GM19395 (cell line): ENCODE data around the gene PAX5.

Source experiments
- ATAC-seq: cut with Tn5 transposase; IDR thresholded peaks from one replicate; pipeline ENCODE4 v1.9.1; 2021; ENCODE audit warnings: mild to moderate bottlenecking, moderate library complexity; ENCODE audit not compliant: unreplicated experiment

PAX5 gene

DNA sequence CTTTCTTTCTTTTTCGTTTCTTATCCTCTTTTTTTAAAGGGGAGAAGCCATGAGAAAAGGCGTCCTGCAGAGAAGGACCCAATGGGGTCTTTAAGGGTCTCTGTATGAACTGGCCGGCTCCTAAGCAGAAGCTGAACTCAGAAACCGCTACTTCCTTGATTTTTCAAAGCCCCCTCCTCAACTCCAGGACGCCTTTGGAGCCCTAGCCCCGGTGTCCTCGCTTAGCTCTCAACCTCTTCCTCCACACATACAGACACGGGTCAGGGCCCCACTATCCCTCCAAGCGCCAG lies 8.3 kb downstream of the PAX5 start:
- ATAC-seq: no peak

DNA sequence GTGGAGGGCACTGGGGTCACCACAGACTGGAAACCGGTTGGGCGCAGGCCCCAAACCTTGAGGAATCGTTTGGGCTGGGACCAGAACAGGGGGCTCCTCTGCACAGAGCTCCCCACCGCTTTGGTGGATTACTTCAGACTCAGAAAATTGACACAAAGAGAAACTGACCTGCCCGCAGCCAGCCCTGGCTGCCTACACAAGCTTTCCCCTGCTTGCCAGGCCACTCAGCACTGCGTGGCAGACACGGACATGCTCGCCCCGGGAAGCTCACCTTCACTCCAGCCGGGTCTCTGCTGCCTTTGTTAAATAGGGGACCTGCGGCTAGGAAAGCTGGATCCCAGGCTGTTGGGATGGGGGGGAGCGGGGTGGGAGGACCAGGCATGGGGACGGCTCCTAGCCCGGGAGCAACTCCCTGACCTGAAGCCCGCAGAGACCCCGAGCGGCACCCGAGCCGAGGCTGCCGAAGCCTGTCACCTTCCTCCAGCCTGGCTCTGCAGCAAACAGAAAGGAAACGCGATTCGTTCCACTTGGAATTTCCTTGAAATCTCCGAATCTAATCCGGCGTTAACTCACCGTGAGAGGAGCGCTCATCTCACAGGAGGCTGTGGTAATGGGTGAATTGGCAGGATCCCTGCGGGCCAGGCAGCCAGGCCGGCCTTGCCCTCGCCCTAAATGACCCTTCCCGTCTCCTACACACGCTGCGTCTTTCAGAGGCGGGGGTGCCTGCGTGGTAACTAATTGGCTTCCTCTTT lies 8.8 kb downstream of the PAX5 start:
- ATAC-seq: no peak

DNA sequence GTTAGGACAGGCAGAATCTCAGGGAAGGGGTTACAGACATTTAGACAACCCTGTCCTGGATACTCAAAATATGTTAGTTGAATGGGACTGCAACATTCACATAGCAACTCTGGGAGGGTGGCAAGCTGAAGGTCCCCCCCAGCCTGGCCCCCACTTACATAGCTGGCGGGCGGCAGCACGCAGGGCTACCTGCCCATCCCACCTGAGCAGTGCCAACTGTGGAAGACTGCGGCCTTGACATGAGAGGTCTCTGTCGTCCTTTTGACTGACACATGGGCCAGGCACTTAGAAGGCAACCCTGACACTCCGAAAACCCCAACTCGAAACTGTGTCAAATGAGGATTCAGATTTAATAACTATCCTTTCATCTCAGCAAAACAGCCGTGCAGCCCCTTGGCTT lies 16.5 kb downstream of the PAX5 start:
- no peak for ATAC-seq

DNA sequence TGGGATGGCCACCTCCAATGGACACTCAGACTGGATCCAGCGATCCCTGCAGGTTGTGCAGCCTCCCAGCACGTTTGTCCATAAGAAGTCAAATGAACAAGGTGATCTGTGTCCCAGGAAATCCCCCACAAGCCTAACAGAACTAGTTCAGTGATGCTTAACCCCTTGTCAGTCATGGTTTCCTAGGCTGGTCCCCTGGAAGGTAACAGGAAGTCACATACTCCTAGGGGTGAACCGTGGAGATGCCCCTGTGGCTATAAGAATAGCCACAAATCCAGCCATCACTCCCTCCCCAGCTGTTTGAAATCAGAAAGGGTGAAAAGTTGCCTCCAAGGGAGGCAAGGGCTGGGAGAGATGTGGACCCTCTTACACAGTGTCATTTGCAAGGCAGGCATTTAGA lies 22.5 kb downstream of the PAX5 start:
- peak; percentile 47 for ATAC-seq

DNA sequence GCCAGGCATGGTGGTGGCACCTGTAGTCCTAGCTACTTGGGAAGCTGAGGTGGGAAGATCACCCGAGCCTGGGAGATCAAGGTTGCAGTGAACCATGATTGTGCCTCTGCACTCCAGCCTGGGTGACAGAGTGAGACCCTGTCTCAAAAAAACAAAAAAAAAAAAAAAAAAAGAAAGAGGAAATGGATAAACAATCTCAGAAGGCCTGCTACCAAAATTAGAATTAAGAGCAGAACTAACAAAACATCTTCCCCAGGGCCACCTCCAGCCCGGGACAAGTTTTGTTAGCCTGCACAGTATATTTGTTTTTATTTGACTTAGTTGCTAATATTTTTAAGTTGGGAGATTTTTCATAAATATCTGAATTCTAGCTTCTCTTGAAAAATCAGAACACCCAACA lies 23.1 kb downstream of the PAX5 start:
- no peak for ATAC-seq

DNA sequence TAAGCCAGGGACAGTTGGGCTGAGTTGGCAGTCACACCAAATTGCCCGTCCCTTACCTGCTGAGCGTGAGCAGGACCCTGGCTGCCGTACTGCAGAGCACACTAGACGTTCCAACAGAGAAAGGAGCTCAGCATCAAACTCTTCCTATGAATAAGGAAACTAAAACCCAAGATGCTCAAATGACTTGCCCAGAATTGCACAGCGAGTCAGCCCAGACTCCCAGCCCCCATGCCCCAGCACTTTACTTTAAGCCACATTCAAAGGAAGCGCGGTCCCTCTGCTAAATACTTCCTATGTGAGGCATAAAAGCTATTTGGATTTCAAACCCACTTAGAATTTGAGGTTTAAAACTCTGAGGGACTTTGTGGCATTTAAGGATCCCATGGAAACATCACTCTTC lies 23.9 kb downstream of the PAX5 start:
- ATAC-seq: peak; percentile 52

DNA sequence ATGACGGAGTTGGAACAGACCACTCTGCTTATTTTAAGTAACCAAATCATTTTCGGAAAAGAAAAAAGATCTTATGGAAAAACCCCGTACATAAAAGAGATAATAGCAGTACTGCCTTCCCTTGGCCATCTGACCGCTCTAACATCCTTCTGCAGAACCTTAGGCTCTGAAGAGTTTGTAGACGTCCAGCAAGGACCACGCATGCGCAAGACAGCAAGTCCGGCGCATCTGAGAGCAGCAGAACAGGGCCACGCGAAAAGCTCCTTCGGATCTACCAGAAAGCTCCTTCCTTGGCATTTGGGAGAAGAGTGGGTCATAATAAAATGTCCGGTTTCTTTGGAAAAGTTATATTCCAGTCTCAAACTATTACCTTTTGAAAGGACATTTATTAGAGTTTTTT lies 26.8 kb downstream of the PAX5 start:
- no peak for ATAC-seq

DNA sequence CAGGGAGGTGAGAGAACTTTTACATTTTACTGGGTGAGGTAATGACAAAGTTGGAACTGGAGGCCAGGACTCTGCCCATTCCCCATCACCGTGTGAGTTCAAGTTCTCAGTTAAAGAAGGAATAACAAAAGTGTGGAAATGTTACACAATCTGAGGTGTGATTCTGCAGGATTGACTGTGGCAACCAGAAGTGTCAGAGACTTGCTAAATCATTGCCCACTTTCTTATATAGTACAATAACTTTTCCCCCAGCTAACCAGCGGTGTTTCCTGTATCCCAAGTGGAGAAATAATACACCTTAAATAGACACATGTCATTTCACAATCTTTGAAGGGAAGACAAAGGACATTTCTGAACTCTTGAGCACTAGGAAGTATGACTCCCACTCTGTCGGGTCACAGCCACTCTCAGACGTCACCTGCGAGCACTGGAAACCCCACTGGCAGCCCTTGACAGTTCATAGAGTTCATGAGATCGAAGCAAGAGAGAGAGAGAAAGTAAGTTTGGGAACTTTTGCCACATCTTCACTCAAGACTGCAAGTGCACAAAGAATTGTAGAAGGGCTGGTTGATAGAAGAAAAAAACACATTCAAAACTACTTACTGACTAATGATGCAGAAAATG lies 28.4 kb downstream of the PAX5 start:
- no peak for ATAC-seq

DNA sequence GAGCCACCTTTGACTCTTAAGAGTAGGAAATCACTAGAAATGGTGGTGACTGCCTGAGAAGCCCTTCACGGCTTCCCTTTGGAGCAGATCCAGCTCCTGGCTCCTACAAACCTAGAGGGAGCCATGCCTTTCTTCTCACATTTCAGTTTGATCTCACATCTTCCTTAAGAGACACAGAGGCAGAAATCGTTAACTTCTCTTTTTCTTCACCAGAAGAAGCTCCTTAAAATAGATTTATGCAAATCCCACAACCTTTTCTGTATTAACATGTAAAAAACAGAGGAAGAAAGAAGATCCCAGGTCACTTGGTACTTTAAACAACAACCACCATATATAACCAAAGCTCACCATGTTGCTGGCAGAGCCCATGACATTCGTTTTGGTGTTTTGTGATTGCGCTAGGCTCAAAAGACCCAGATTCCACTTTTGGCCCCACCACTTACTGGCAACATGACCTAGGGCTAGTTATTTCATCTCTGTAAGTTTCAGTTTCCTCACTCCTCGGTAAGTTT lies 29.6 kb downstream of the PAX5 start:
- peak; percentile 47 for ATAC-seq

DNA sequence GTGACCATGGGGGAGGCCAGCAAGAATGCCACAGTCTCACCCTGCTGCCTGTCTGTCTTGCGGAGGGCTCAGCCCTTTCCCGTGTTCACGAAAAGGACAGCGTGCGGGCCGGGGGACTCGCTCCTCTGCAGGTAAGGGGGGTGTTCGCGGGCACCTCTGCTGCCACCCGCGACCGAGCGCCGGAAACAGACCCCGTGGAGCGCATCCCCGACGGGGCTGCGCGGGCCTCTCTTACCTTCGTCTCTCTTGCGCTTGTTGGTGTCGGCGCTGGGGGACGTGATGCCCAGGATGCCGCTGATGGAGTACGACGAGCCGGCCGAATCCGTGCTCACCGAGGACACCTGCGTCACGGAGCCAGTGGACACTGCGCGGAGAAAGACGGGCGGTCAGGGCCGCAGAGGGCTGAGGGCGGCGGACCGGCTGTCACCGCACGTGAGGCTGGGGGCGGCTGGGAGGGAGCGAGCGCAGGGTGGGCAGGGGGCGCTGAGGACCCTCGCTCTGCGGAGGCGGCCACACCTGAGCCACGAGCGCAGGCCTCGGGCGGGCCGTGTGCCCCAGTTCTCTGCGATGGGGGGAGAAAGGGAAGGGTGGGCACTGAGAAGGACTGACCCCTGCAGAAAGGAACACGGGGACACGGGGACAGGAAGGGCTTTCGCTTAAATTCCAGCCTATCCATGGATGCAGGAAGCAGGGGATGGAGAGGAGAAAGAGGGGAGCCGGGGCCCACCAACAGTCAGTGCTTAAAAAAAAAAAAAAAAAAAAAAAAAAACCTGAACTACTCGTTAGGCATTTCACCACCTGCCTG lies 31.5 kb downstream of the PAX5 start:
- no peak for ATAC-seq

DNA sequence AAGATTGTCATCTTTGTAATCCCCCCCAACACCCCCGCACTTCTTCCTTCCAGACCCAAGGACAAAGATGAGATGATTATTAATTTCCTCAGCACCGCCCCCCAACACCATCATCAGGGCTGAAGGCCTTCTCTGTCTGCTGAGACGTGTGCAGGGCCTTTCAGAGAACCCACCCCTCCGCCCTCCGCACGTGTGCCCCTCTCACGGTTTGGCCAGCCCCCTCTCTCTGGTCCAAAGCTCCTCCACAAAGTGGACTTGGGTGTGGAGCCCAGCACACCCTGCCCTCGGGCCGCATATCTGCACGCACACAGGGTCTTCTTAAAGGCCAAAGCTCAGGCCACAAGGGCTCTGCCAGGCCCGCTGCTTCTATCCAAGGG lies 32.0 kb downstream of the PAX5 start:
- ATAC-seq: no peak

DNA sequence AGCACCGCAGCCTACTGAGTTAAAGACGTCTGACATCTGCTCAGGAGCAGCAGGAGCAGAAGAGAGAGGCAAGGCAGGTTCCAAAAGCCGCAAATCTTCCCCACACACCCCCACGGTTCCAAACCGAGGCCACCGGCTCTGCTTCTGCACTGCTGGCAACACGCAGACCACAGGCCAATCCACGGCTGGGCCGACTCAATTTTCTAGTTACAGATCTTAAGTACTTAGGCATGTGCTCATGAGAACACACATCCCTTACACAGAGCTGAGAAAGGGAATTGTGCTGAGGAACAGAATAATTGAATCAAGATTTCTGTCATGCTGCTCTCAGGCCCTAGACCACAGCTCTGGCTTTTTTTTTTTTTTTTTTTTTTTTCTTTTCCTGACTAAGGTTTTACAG lies 32.6 kb downstream of the PAX5 start:
- no peak for ATAC-seq

DNA sequence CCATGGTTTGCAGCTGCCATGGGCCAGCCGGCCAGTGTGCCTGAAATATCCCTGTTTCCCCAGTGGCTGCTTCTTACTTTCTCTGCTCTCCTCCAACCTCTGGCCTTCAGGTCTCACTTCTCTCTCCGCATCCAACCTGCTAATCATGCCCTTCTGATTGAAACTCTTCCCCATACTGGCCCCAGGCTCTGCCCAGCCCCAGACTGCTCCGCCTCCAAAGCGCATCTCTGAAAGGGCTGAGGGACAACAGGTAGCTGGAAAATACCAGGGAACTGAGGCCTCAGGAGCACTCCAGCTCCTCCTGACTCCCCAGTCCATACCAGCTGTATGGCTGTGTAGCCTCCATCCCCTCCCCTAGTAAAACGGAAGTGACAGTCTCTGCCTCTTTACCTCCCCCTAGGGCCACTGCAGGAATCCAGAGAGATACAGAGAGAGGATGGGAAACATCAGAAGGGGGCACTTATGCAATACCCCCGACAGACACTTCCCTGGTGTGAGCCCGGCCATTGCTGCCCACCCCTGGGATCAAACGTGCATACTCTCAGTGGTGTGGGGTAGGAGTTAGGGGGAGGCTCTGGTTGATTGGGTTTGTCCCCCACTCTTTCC lies 34.2 kb downstream of the PAX5 start:
- peak; percentile 41 for ATAC-seq

DNA sequence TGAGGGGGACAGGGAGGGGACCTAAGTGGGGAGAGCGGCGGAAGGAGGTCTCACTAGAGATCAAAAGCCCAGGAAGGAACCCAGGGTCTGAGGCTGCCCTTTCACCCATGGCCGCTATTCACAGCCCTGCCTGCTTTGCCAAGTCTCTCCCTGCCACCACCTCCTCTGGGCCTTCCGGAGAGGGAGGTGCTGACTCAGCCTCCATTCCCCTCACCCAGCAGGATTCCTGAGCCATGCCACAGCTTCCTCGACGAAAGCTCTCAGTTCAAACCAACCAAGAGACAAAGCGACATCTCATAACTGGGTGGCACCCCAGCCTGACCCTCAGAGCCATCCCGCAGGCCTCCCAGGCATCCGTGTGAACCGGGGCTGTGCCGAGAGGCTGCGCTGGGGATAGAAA lies 36.7 kb downstream of the PAX5 start:
- no peak for ATAC-seq

DNA sequence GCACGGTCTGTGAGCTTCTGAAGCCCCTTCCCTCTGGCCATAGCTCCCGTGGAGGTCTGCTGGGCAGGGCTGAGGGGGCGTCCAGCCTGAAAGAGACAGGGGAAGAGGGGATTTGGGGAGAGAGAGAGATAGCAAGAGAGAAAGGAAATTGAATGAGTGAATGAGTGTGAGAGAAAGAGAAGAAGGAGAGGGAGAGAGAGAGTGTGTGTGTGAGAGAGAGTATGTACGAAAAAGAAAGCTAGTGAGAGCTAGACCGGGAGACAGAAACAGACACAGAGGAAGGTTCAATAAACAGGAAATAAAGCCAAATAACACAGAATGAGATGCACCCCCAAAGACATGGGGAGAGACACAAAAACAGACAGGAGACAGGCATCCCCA lies 37.4 kb downstream of the PAX5 start:
- ATAC-seq: no peak

DNA sequence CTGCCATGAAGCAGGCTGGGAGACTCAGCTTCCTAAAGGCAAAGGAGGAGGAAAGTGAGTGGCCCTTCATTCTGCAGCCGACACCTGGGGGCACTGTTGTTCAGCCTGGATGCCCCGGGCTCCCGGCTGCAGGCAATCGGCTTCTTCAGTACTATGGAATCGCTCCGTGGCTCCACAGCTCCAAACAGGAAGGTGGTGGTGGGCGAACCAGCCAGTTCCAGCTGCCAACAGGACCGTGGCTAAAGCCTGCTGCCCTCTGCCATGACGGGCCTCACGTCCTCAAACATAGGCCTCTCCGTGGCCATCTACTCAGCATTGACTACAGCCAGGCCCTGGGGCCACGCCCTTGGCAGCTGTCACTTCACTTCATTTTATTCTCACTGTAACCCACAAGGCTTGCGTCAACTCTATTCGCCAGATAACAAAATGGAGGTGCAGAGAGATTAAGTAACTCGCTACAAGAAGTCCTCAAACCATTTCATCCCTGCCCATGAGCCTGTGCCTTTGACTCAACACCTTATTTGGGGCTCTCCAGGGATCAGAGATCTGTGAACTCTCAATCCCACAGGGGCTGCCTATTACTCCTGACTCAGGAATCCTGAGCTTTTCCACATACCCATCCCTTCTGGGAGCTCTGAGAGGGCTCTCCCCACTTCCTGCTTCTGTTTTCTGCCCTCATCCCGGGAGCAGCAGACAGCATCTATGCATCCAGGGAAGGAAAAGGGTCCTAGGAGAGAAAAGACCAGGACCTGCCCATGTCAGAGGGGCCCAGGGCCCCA lies 38.0 kb downstream of the PAX5 start:
- ATAC-seq: no peak

DNA sequence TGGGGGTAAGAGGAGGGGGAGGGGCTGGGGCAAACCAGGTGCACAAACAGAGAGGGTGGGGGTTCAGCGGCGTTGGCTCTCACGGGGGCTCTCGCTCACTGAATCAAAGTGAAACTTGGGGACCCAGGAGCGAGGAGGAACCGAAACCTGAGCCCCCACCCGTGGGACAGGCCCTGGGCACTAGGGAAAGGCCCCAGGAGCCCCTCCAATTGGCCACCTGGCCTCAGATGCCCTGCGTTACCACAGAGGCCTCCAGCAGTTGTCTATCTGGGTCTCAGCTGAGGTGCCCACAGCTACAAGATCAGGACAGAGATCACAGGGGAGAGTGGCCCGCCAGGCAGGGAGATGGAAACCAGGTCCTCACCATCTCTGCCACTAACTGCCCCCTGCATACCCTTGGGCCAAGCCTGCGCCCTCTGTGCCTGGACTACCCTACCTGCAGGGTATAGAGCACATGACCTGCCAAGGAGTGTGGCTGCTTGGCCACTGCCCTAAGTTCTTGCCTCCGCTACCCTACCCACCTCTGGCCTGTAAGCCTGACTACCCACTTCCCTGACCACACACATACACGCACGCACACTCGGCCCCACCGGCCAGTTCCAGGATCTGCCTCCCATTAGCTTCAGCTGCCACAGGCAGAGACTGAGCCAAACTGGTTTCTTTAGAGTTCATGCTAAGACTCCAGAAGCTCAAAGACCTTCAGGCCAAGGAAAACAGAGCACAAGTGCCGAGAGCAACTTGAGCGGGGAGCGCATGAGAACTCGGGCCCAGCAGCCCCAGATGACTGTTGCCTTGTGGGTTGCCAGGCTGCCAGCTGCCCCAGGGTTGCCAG lies 39.9 kb downstream of the PAX5 start:
- ATAC-seq: peak; percentile 69

DNA sequence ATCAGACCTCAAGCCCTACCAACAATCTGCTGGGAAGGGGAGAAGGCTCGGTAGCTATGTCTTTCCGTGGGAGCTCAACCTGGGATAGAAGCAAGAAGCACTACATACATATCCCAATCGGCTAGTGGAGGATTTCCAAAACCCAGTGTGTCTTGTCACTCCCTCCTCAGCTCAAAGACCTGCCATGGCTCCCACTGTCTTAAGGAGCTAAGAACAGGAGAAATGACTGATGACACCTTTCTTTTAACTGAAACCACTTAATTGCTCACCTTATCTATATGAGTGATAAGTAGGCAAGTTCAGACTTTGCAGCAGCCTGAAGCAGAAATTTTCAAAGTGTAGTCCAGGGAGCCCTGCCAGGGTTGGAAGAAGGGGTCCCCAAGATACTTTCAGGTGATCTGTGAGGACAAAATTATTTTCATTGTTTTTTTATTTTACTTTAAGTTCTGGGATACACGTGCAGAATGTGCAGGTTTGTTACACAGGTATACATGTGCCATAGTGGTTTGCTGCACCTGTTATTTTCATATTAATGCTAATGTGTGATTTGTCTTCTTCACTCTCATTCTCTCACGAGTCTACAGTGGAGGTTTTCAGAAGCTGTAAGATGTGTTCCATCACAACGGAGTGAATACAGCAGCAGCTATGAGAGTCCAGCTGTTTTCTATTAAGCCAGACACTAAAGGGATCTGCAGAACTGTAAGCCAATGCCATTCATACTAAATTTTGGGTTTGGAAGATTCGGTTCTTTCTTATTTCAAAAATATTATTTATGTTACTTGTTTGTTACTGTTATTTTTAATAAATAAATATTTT lies 41.4 kb downstream of the PAX5 start:
- ATAC-seq: no peak

DNA sequence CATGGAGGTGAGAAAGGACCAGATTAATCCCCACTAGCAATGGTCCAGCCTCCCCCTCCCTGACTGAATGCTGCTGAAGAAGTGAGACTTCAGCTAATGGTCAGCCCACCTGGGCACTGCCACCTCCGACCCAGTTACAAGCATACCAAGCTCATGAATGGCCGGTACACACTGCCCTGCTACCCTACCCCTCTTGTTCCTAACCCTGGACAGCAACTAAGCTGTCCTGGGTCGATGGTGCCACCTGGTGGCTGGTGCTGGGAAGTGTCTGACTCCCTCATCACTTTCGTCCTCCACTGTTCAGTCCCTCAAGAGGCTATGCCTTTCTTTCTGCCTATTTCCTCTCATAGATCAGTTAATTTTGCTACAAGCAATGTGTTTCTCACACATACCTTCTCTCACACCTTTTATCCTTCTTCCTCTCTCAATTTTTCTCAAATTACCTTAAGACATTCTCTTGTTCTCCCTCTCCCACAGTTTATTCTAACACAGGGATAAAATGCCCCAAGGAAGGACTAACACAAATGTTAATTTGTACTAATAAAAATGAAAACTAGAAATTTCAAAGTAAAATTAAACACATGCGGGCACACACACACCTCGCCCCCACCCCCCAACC lies 42.4 kb downstream of the PAX5 start:
- no peak for ATAC-seq
